ENCODE results near the gene FKBP1A. TPM values are rescaled to one million over a fixed set of nuclear protein-coding genes. Genes with fewer than 3 reads are reported as not detected.

The FKBP1A gene
- total RNA-seq, 1 experiment from 2014 or later = 196 TPM

- Histone ChIP-seq H2BK15ac (ENCODE audit: low read depth, low read length) (no peak overlapping the region), H3K23ac (ENCODE audit: insufficient read length, low read depth, low read length) (no peak overlapping the region), H3K79me2 (ENCODE audit: insufficient read depth, low read length) (peaks cover 6% of the 10 kb centered on the region; the same call in 1 of the 2 replicates), H2BK5ac (ENCODE audit: insufficient read length, low read length) (no peak overlapping the region), H3K9me3 (ENCODE audit: control insufficient read depth, low read depth, low read length) (no peaks in the 10 kb centered on the region), H3K56ac (ENCODE audit: insufficient read length, low read depth, low read length) (no peak overlapping the region), H4K91ac (ENCODE audit: insufficient read length, low read depth, low read length) (no peak overlapping the region), H3K79me1 (ENCODE audit: insufficient read depth, low read depth, low read length, poor library complexity, severe bottlenecking) (peaks cover 11% of the 10 kb centered on the region), H2BK12ac (ENCODE audit: insufficient read length, low read depth, low read length) (no peak overlapping the region), H3K4me1 (ENCODE audit: insufficient read depth, low read length) (0 out of 2 replicates have a peak, but pooled peaks cover 4% of the 10 kb centered on the region), H3K14ac (ENCODE audit: insufficient read depth, low read length) (no peak overlapping the region), H3K18ac (ENCODE audit: insufficient read length, low read depth, low read length) (no peak overlapping the region), H3K9ac (ENCODE audit: extremely low read depth, insufficient read length, low read length) (no peak overlapping the region), H3K27me3 (ENCODE audit: insufficient read depth, low read length) (no peaks in the 10 kb centered on the region), H4K5ac (ENCODE audit: insufficient read length, low read depth, low read length) (no peak overlapping the region), H2AK5ac (ENCODE audit: insufficient read length, low read length) (no peak overlapping the region), H2BK120ac (ENCODE audit: low read depth, low read length, poor library complexity, severe bottlenecking) (no peak overlapping the region), H3T11ph (ENCODE audit: low read length) (no peak overlapping the region), H3K4me2 (ENCODE audit: insufficient read depth, insufficient read length, low read length) (no peak overlapping the region), H2BK20ac (ENCODE audit: low read depth, low read length, poor library complexity, severe bottlenecking) (no peak overlapping the region), H3K23me2 (ENCODE audit: insufficient read length, low read depth, low read length, poor library complexity, severe bottlenecking) (peaks cover 9% of the 10 kb centered on the region), H2AFZ (ENCODE audit: low read length) (no peak overlapping the region), H4K20me1 (ENCODE audit: control insufficient read depth, insufficient read depth, insufficient read length) (no peaks in the 10 kb centered on the region), H4K8ac (replicated peaks; ENCODE audit: insufficient read length, low read depth, low read length) (no peak overlapping the region), H3K4ac (ENCODE audit: low read depth, low read length) (no peak overlapping the region), H3K27ac (ENCODE audit: insufficient read length, low read depth, low read length) (no peak overlapping the region)
- peaks cover 0 to under 1% (median 0%) of the 10 kb centered on the region in 3 experiments; a peak in 1 of 7 replicates for H3K36me3 Mint-ChIP-seq (ENCODE audit: insufficient read depth in 1 of 3, low read depth in 3 of 3)
- no peaks in the 10 kb centered on the region for H3K9me3 Mint-ChIP-seq
- no peak for TF ChIP-seq CTCF (conservative IDR thresholded peaks at IDR 0.05)
- H3K4me1 Mint-ChIP-seq = peaks cover under 1 to 4% of the 10 kb centered on the region in 2 experiments; a peak in 3 of 4 replicates
- H3K27ac Mint-ChIP-seq = peak overlapping the region in 1 of 3 experiments; percentile 42; a peak in 1 of 7 replicates
- DNase-seq = no peak
- peaks cover 19% of the 10 kb centered on the region for H3K27me3 Mint-ChIP-seq (ENCODE audit: low read depth)
- WGBS (ENCODE audit: extremely low coverage, insufficient read length, low lambda C conversion rate) = no CpG with 5 or more reads among the region's 11 CpGs
- no peak overlapping the region for H3K4me3 Mint-ChIP-seq
Measured at GRCh38 chr20:1322511-1323245, 70.2 kb downstream of the FKBP1A start.

Data from H9 (cell line).